Body of pancreas (tissue), 4 donors: Measurements from ENCODE around the gene IER5.

Experiments
- CTCF ChIP-seq, 7 experiments: fragments of 450-650 bp in 4 of 7; fragments of 200-600 bp in 3 of 7; sonication (generic) in 3 of 7; IDR thresholded peaks; one replicate each; pipeline ENCODE4 v1.5.1; 2016 to 2019; ENCODE audit warnings: antibody characterized with exemption in 7 of 7
- POLR2A ChIP-seq, 3 donors: fragments of 450-650 bp; IDR thresholded peaks; one replicate each; pipeline ENCODE4 v1.6.1; 2016; ENCODE audit warnings: antibody characterized with exemption in 3 of 3, mild to moderate bottlenecking in 2 of 3

DNA sequence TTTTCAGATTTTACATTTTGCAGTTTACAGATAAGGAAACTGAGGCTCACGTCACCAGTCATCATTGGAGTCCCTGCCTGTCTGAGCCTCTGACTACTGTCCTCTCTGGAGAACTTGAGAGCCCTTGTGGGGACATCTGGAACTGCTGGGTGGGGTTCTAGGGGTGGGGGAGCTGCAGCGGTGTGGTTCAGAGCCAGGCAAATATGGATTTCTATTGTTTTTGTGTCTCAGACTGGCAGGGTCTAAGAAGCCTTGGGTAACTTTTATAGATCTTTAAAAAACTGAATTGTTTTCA, 46.9 kb downstream of the IER5 start:
- TF ChIP-seq CTCF (IDR thresholded peaks at IDR 0.05) (peak in 1 of 7 experiments; percentile 9), POLR2A (IDR thresholded peaks at IDR 0.05) (no peak)
